WTC11 (cell line): Measurements from ENCODE around the gene VSX2. TPM values are rescaled to one million over a fixed set of nuclear protein-coding genes. Genes with fewer than 3 reads are reported as not detected.

ENCODE experiments used
- AFF4 ChIP-seq: sonication (generic); formaldehyde crosslinking; IDR thresholded peaks from 2 replicates; pipeline ENCODE4 v1.8.1; 2023; ENCODE audit warnings: mild to moderate bottlenecking, missing genetic modification reagents, borderline replicate concordance
- ATF6 ChIP-seq: sonication (generic); formaldehyde crosslinking; IDR thresholded peaks from 2 replicates; pipeline ENCODE4 v1.8.1; 2023; ENCODE audit warnings: mild to moderate bottlenecking, missing genetic modification reagents
- CDX4 ChIP-seq: fragments of 250-450 bp; sonication (Bioruptor Pico); IDR thresholded peaks from 2 replicates; pipeline ENCODE4 v1.9.0; 2021; ENCODE audit warnings: moderate library complexity, mild to moderate bottlenecking, inconsistent platforms, borderline replicate concordance
- CREM ChIP-seq: sonication (generic); formaldehyde crosslinking; IDR thresholded peaks from 2 replicates; pipeline ENCODE4 v1.8.1; 2022; ENCODE audit warnings: mild to moderate bottlenecking, missing genetic modification reagents, moderate library complexity
- CTCF ChIP-seq: fragments of 200-600 bp; IDR thresholded peaks from 2 replicates; pipeline ENCODE4 v1.8.0; 2022; ENCODE audit warnings: antibody characterized with exemption
- ERG ChIP-seq: fragments of 250-450 bp; sonication (Bioruptor Pico); IDR thresholded peaks from 2 replicates; pipeline ENCODE4 v1.8.0; 2021; ENCODE audit warnings: mild to moderate bottlenecking
- HMGXB4 ChIP-seq: sonication (generic); formaldehyde crosslinking; IDR thresholded peaks from 2 replicates; pipeline ENCODE4 v1.8.1; 2023; ENCODE audit warnings: mild to moderate bottlenecking, moderate library complexity, missing genetic modification reagents
- NR3C1 ChIP-seq: sonication (generic); formaldehyde crosslinking; conservative IDR thresholded peaks from 2 replicates; pipeline ENCODE4 v1.8.1; 2023; ENCODE audit warnings: low read depth, mild to moderate bottlenecking, missing genetic modification reagents
- TP53 ChIP-seq: sonication (generic); formaldehyde crosslinking; IDR thresholded peaks from 2 replicates; pipeline ENCODE4 v1.8.1; 2023; ENCODE audit warnings: mild to moderate bottlenecking, missing genetic modification reagents
- USF2 ChIP-seq: sonication (generic); formaldehyde crosslinking; IDR thresholded peaks from 2 replicates; pipeline ENCODE4 v1.8.1; 2023; ENCODE audit warnings: mild to moderate bottlenecking, missing genetic modification reagents, moderate library complexity
- ZBTB21 ChIP-seq: sonication (generic); formaldehyde crosslinking; IDR thresholded peaks from 2 replicates; pipeline ENCODE4 v1.8.1; 2023; ENCODE audit warnings: mild to moderate bottlenecking, missing genetic modification reagents, borderline replicate concordance
- ZNF121 ChIP-seq: sonication (generic); formaldehyde crosslinking; IDR thresholded peaks from 2 replicates; pipeline ENCODE4 v1.8.0; 2023; ENCODE audit warnings: missing genetic modification reagents
- ZNF232 ChIP-seq: sonication (generic); formaldehyde crosslinking; IDR thresholded peaks from 2 replicates; pipeline ENCODE4 v1.8.0; 2022; ENCODE audit warnings: mild to moderate bottlenecking, missing genetic modification reagents
- ZNF317 ChIP-seq: sonication (generic); formaldehyde crosslinking; IDR thresholded peaks from 2 replicates; pipeline ENCODE4 v1.8.1; 2023; ENCODE audit warnings: low read depth, mild to moderate bottlenecking, moderate library complexity, missing genetic modification reagents, borderline replicate concordance
- ZNF532 ChIP-seq: fragments of 250-450 bp; sonication (Bioruptor Pico); IDR thresholded peaks from 2 replicates; pipeline ENCODE4 v1.9.0; 2021; ENCODE audit warnings: mild to moderate bottlenecking, borderline replicate concordance
- ZNF671 ChIP-seq: fragments of 250-450 bp; sonication (Bioruptor Pico); IDR thresholded peaks from 2 replicates; pipeline ENCODE4 v1.8.0; 2021; ENCODE audit warnings: mild to moderate bottlenecking
- total RNA-seq: library from RNA; stranded (reverse); gene quantifications from 3 replicates; pipeline ENCODE4 v1.2.3, GENCODE V29; 2021

VSX2 gene
- total RNA-seq, 1 experiment from 2014 or later: not detected

DNA sequence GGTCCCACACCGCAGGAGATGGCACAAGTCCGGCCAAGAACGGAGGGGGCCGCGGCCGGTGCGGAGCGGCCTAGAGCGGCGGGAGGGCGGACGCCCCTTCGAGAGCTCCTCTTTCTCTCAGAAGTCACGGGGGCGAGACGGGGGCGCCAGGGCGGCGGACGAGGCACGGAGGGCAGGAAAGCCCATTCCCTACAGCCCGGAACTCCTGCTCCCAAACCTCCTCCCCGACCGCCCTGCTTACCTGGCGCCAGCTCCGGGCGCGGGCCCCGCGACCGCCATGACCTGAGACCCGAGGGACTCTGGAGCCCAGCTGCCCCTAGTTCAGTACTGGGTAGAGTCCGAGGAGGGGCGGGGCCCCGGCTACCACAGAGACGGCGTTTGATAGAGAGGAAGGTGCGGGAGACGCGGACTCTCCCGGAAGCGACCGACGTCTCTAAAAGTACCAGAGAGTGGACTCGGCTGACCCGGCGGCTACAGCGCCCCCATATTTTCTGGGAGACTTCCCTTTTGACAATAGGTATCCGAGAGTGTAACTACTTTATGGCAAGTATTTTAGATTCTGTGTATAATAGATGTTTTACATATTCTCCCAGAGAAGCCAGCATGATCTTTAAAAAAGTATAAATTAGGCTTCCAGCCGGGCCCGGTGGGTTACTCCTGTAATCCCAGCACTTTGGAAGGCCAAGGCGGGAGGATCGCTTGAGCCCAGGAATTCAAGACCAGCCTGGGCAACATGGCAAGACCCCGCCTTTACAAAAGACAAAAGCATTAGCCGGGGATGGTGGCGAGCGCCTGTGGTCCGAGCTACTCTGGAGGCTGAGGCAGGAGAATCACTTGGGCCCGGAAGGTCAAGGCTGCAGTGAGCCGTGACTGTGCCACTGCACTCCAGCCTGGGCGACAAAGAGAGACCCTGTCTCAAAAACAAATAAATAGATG lies 63.7 kb downstream of the VSX2 start, which contains the start of gene ABCD4 (continued):
- TF ChIP-seq ATF6 (CRISPR knock-in tag) (no peak), USF2 (CRISPR knock-in tag) (0 out of 2 replicates have a peak, but pooled peaks have one; percentile 28), ZNF121 (peak; percentile 99), NR3C1 (CRISPR knock-in tag) (no peak), ERG (CRISPR knock-in tag) (no peak), CREM (CRISPR knock-in tag) (peak; percentile 42; the same call in 1 of the 2 replicates), CDX4 (CRISPR knock-in tag) (no peak), CTCF (no peak), HMGXB4 (CRISPR knock-in tag) (peak; percentile 79; the same call in 1 of the 2 replicates), ZNF317 (CRISPR knock-in tag) (no peak; the same call in 1 of the 2 replicates), AFF4 (CRISPR knock-in tag) (no peak), ZNF671 (CRISPR knock-in tag) (no peak), TP53 (no peak), ZBTB21 (CRISPR knock-in tag) (0 out of 2 replicates have a peak, but pooled peaks have one; percentile 29), ZNF232 (no peak), ZNF532 (no peak)
